ENCODE measurements around the gene SHC2. TPM values are rescaled to one million over a fixed set of nuclear protein-coding genes. Genes with fewer than 3 reads are reported as not detected.

The SHC2 gene
- total RNA-seq, 2 experiments from 2014 or later: not detected

DNA sequence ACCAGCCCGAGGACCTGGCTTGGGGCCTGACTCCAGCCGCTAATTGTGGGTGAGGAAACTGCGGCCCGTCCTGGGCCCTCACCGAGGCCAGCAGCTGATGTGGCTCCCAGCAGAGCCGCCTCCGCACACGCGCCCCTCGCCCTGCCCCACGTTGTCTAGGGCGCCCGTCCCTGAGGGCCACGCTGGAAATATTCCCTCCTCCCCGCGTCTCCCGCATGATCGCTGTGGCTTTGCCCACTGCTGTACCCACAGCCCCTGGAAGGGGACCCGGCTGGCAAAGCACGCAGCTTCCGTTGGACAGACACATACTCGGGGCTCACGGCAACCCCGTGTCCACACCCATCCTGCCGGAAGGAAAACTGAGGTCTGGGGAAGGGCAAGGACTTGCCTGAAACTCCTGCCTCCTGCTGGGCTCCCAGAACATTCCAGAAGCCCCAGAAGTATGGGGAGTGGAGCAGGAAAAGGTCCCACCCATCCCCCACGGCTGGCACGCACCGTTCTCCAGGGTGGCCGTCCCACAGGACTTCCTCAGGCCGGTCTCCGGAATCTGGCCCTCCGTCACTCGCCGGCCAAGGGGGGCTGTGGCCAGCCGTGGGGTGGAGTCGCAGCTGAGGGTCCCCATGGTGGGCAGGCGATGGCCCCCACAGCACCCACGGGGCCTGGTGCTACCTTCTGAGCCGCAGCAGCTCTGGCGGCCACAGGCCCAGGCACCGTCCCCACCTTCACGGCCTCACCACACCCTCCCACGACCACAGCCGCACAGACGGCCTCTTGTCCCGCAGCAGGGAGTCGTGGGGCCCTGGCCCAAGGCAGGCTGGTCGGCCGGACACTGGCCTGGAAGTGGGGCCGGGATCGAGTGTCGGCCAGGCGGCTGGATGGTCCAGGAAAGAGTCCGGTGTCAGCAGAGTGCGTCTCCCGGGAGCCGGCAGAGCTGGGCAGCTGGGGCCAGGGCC lies 13.6 kb upstream of the SHC2 start:
- ChIA-PET POLR2A (no interaction called here), CTCF (no interaction called here)
- Mint-ChIP-seq H3K9me3 (no peaks in the 10 kb centered on the region), H3K36me3 (ENCODE audit: low read depth) (no peaks in the 10 kb centered on the region), H3K27ac (no peak overlapping the region), H3K27me3 (no peaks in the 10 kb centered on the region), H3K4me3 (no peak overlapping the region), H3K4me1 (no peaks in the 10 kb centered on the region)
- DNase-seq: no peak

DNA sequence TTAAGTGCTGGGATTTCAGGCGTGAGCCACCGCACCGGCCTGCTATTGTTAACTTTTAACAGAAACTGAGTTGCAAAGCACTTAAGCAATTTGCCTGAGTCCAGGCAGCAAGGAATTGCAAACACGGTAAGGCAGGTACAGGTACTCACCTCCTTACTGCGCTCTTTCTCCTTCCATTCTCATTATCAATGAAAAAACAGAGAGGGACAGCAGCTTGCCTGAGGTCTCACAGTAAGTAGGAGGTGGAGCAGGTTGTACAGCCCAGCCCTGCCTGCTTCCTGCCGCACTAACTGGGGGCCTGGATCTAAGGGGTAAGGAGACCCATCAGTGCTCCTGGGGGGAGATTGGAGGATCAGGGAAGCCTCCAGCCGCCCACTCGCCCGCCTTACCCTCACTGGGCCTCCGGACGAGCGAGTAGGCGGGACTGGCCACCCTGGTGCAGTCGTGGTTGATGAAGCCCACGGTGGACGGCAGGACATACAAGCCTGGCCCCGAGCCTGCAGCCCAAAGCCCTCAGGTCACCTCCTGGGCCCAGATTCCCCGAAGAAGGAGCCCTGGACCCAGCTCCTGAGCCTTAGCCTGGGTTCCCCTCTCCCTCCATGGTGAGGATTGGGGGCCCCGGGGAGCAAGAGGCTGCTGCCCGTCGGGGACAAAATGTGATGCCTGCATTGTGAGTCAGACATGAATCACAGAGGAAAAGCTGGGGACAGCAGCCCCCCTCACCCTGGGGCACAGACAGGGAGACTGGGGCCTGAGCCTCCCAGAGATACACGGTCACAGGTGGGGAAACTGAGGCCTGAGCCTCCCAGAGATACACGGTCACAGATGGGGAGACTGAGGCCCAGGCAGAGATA lies 11.4 kb upstream of the SHC2 start:
- DNase-seq: no peak
- ChIA-PET POLR2A (no interaction called here), CTCF (no interaction called here)
- Mint-ChIP-seq H3K27me3 (no peaks in the 10 kb centered on the region), H3K4me3 (no peak overlapping the region), H3K27ac (no peak overlapping the region), H3K9me3 (no peaks in the 10 kb centered on the region), H3K36me3 (ENCODE audit: low read depth) (no peaks in the 10 kb centered on the region), H3K4me1 (no peaks in the 10 kb centered on the region)

GRCh38 chr19:470701-471100 lies 9.9 kb upstream of the SHC2 start:
- POLR2A ChIA-PET: no interaction called here
- Mint-ChIP-seq H3K27ac (no peak overlapping the region), H3K27me3 (no peaks in the 10 kb centered on the region), H3K4me1 (no peaks in the 10 kb centered on the region), H3K9me3 (no peaks in the 10 kb centered on the region), H3K36me3 (ENCODE audit: low read depth) (no peaks in the 10 kb centered on the region), H3K4me3 (no peak overlapping the region)
- DNase-seq: no peak
- CTCF ChIA-PET: no interaction called here

- Mint-ChIP-seq H3K4me3 (no peak overlapping the region), H3K4me1 (no peaks in the 10 kb centered on the region), H3K27me3 (no peaks in the 10 kb centered on the region), H3K27ac (no peak overlapping the region), H3K9me3 (no peaks in the 10 kb centered on the region), H3K36me3 (ENCODE audit: low read depth) (no peaks in the 10 kb centered on the region)
- CTCF ChIA-PET: no interaction called here
- POLR2A ChIA-PET: no interaction called here
- DNase-seq: no peak
Observed at GRCh38 chr19:469833-470232, 9.0 kb upstream of the SHC2 start.

- POLR2A ChIA-PET: no interaction called here
- no peak for DNase-seq
- Mint-ChIP-seq H3K4me1 (no peaks in the 10 kb centered on the region), H3K9me3 (peaks cover 3% of the 10 kb centered on the region), H3K27me3 (no peaks in the 10 kb centered on the region), H3K27ac (no peak overlapping the region), H3K36me3 (ENCODE audit: low read depth) (no peaks in the 10 kb centered on the region), H3K4me3 (no peak overlapping the region)
- CTCF ChIA-PET: no interaction called here
Observed at GRCh38 chr19:468587-469256, 7.9 kb upstream of the SHC2 start.

DNA sequence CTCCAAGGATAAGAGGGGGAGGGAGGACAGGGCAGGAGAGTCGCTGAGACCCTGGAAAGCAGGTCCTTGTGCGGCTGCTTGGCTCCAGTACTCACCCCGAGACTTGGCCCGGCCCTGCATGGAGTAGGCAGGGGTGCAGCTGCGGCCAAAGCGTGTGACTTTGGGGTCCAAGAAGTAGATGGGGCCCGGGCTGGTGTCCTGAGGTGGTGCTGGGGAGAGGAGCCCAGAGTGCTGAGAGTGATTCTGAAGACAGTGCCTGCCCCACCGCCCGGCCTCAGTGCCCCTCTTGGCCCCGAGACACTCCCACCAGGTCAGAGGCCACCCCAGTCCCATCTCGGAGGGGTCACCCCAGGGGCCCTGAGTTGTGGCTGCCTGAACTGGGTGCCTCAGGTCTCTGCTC lies 6.7 kb upstream of the SHC2 start:
- Mint-ChIP-seq H3K9me3 (peaks cover 3% of the 10 kb centered on the region), H3K4me3 (no peak overlapping the region), H3K36me3 (ENCODE audit: low read depth) (no peaks in the 10 kb centered on the region), H3K27me3 (peaks cover 3% of the 10 kb centered on the region), H3K27ac (no peak overlapping the region), H3K4me1 (no peaks in the 10 kb centered on the region)
- POLR2A ChIA-PET: no interaction called here
- no peak for DNase-seq
- CTCF ChIA-PET: no interaction called here

DNA sequence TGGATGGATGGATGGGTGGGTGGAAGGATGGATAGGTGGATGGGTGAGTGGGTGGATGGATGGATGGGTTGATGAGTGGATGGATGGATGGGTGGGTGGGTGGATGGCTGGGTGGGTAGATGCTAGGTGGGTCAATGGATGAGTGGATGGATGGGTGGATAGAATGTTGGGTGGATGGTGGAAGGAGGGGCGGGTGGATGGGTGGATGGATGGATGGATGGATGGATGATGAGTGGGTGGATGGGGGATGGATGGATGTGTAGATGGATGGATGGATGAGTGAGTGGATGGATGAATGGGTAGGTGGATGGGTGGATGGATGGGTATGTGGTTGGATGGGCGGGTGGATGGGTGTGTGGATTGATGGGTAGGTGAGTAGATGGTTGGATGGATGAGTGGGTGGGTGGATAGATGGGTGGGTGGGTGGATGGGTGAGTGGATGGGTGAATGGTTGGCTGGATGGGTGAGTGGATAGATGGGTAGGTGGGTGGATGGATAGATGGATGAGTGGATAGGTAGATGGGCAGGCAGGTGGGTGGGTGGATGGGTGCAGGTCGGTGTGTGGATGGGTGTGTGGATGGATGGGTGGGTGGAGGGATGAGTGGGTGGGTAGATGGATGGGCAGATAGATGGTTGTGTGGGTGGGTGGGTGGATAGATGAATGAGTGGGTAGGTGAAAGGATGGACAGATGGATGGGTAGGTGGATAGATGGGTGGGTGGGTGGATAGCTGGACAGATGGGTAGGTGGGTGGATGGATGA lies 4.4 kb upstream of the SHC2 start:
- H3K27me3 Mint-ChIP-seq: peaks cover 12% of the 10 kb centered on the region
- no peak overlapping the region for H3K27ac Mint-ChIP-seq
- no peak overlapping the region for H3K4me3 Mint-ChIP-seq
- H3K4me1 Mint-ChIP-seq: peaks cover 2% of the 10 kb centered on the region
- ChIA-PET POLR2A (no interaction called here), CTCF (no interaction called here)
- peaks cover 3% of the 10 kb centered on the region for H3K9me3 Mint-ChIP-seq
- DNase-seq: no peak
- H3K36me3 Mint-ChIP-seq (ENCODE audit: low read depth): no peaks in the 10 kb centered on the region

GRCh38 chr19:464208-464545 lies 3.3 kb upstream of the SHC2 start:
- no peak for DNase-seq
- ChIA-PET CTCF (no interaction called here), POLR2A (no interaction called here)
- Mint-ChIP-seq H3K4me1 (peaks cover 6% of the 10 kb centered on the region), H3K9me3 (peaks cover 3% of the 10 kb centered on the region), H3K36me3 (ENCODE audit: low read depth) (no peaks in the 10 kb centered on the region), H3K27me3 (peaks cover 19% of the 10 kb centered on the region), H3K4me3 (no peak overlapping the region), H3K27ac (no peak overlapping the region)

- Mint-ChIP-seq H3K36me3 (ENCODE audit: low read depth) (no peaks in the 10 kb centered on the region), H3K9me3 (peaks cover 3% of the 10 kb centered on the region), H3K4me1 (peaks cover 6% of the 10 kb centered on the region), H3K27ac (no peak overlapping the region), H3K27me3 (peaks cover 19% of the 10 kb centered on the region), H3K4me3 (no peak overlapping the region)
- DNase-seq: no peak
- ChIA-PET CTCF (interaction anchor here (0.6 kb wide), 1 partner anchor 51 kb away, joined by 3 read pairs; no protein-coding TSS in a partner anchor), POLR2A (no interaction called here)
Observed at GRCh38 chr19:463483-464207, 2.8 kb upstream of the SHC2 start.

DNA sequence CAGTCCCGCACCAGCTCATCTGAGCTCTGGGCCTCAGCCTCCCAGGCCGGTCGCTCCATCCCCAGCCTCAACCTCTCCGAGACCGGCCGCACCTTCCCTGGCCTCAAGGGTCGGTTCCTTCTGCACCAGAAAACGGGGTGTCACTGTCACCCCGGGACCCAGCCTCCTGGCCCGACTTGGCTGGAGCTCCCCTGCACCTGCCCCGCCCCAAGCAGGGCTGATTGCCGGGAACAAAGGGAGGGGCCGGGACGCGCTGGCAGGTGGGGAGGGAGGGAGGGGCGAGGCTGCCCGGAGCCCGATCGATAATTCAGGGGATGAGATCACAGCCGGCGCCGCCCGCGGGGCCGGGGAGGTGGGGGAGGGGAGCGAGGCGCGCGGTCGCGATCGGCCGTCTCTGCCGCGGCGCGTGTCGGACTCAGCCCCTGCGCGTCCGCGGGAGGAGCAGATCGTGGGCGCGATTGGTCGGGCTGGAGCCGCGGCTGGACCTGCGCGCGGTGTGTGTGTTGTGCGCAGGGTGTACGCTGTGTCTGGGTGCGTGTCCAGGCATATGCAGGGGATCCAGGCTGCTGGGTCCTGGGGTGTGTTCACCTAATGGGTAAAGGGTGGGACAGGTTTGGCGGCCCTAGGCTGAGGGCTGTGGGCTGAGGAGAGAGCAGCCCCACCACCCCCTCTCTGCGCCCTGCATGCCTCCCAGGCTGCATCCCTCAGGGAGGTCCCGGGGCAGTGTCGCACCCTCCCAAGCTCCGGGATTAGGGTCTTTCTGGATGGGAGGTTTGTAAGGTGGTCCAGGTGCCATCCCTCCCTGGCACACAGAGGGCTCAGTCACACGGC lies 1.1 kb upstream of the SHC2 start:
- DNase-seq: no peak
- ChIA-PET CTCF (interaction anchor here (0.6 kb wide), 1 partner anchor 1796 kb away, joined by 3 read pairs; no protein-coding TSS in a partner anchor), POLR2A (no interaction called here)
- Mint-ChIP-seq H3K27me3 (peaks cover 19% of the 10 kb centered on the region), H3K4me3 (no peak overlapping the region), H3K36me3 (ENCODE audit: low read depth) (no peaks in the 10 kb centered on the region), H3K9me3 (peaks cover 3% of the 10 kb centered on the region), H3K27ac (no peak overlapping the region), H3K4me1 (peaks cover 6% of the 10 kb centered on the region)

GRCh38 chr19:459724-460511 lies 915 bp downstream of the SHC2 start:
- POLR2A ChIA-PET: no interaction called here
- DNase-seq: peak; percentile 7
- H3K4me3 Mint-ChIP-seq: peak overlapping the region; percentile 27
- H3K4me1 Mint-ChIP-seq: peaks cover 6% of the 10 kb centered on the region
- H3K36me3 Mint-ChIP-seq (ENCODE audit: low read depth): no peaks in the 10 kb centered on the region
- H3K9me3 Mint-ChIP-seq: peaks cover 3% of the 10 kb centered on the region
- H3K27me3 Mint-ChIP-seq: peaks cover 19% of the 10 kb centered on the region
- CTCF ChIA-PET: no interaction called here
- H3K27ac Mint-ChIP-seq: no peak overlapping the region
